DND-41 (cell line): Measurements from ENCODE around the gene TOGARAM2.

ENCODE experiments used
- ATAC-seq: fragments of 200-7000 bp; cut with Tn5 transposase; 3 replicates; pipeline ENCODE4 v1.9.1; 2021; ENCODE audit warnings: low read depth; ENCODE audit not compliant: insufficient read depth
- DNase-seq: peaks from one replicate; pipeline ENCODE4 v3.0.0-alpha.2; 2020
- H2AFZ ChIP-seq: 2 replicates; pipeline ENCODE4 v1.6.0; 2012; ENCODE audit warnings: low read depth, low read length
- H3K27ac ChIP-seq: 2 replicates; pipeline ENCODE4 v1.5.1; 2012; ENCODE audit warnings: low read length, inconsistent platforms
- H3K27me3 ChIP-seq: fragments of 200-600 bp; sonication (generic); 2 replicates; pipeline ENCODE4 v1.6.0; 2012; ENCODE audit warnings: low read length, mild to moderate bottlenecking, inconsistent platforms; ENCODE audit not compliant: insufficient read depth, poor library complexity
- H3K36me3 ChIP-seq: 2 replicates; pipeline ENCODE4 v1.5.1; 2012; ENCODE audit warnings: low read length, inconsistent platforms; ENCODE audit not compliant: insufficient read depth
- H3K4me1 ChIP-seq: 2 replicates; pipeline ENCODE4 v1.5.1; 2012; ENCODE audit warnings: mild to moderate bottlenecking, low read length; ENCODE audit not compliant: insufficient read depth
- H3K4me2 ChIP-seq: 2 replicates; pipeline ENCODE4 v1.6.0; 2012; ENCODE audit warnings: mild to moderate bottlenecking, moderate library complexity, low read length, inconsistent platforms; ENCODE audit not compliant: insufficient read depth
- H3K4me3 ChIP-seq, 2 experiments: fragments of 200-600 bp in 1 of 2; shearing (Covaris generic) in 1 of 2; 2 replicates each; pipeline ENCODE4 v1.5.1; 2012 to 2016; ENCODE audit warnings: inconsistent platforms in 2 of 2, low read length in 2 of 2, mild to moderate bottlenecking in 2 of 2, low read depth in 1 of 2, moderate library complexity in 1 of 2
- H3K79me2 ChIP-seq: 2 replicates; pipeline ENCODE4 v1.6.0; 2012; ENCODE audit warnings: low read length, inconsistent platforms; ENCODE audit not compliant: insufficient read depth
- H3K9ac ChIP-seq: 2 replicates; pipeline ENCODE4 v1.6.0; 2012; ENCODE audit warnings: low read depth, mild to moderate bottlenecking, inconsistent platforms, low read length, moderate library complexity
- H3K9me3 ChIP-seq: 2 replicates; pipeline ENCODE4 v1.5.1; 2012; ENCODE audit warnings: low read length, moderate library complexity, mild to moderate bottlenecking, inconsistent platforms; ENCODE audit not compliant: insufficient read depth, severe bottlenecking
- H4K20me1 ChIP-seq: 2 replicates; pipeline ENCODE4 v1.6.0; 2012; ENCODE audit warnings: low read length; ENCODE audit not compliant: insufficient read depth
- CTCF ChIP-seq: IDR thresholded peaks from 2 replicates; pipeline ENCODE4 v1.5.1; 2012; ENCODE audit warnings: borderline replicate concordance, low read length, moderate library complexity, mild to moderate bottlenecking; ENCODE audit not compliant: poor library complexity, severe bottlenecking; ENCODE audit errors: extremely low read depth
- EZH2 ChIP-seq: IDR thresholded peaks from 3 replicates; pipeline ENCODE4 v1.6.1; 2012; ENCODE audit warnings: borderline replicate concordance, low read depth, mild to moderate bottlenecking, moderate library complexity, low read length, inconsistent platforms; ENCODE audit not compliant: severe bottlenecking

TOGARAM2 gene

DNA sequence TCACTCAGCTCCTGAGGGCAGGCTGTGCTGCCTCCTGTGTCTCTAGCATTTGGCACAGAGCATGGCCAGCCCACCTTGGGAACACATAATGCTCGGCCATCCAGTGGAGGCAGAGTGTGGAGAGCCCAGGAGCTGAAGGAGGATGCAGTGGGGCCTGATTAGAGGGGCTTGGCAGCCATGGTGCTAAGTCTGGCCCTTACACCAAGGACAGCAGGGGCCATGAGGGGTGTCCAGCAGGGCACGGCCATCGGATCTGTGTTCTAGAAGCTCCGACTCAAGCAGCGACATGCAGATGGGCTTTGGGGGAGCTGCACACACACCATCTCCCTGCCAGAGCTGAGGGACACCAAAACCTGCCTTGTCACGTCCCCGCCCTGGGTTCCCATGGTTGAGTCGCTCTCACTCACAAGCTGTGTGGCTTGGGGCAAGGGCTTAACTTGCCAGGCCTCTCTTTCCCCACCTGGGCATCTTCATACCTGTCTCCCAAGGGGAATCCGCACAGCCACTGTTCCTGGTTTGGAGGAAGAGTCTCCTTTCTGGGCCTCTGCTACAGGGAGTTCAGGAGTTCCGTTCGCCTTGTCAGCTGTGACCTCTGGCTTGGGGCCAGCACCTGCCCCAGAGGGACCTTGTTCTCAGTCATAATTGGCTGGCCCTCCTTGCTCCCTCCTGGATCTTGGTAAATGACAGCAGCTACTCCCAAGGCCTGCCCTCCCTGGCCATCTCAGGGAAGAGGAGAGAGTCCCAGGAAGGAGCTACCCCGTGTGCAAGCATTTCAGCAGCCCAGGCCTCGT lies 1.3 kb upstream of the TOGARAM2 start:
- Histone ChIP-seq H3K27me3 (no peaks in the 10 kb centered on the region), H3K4me2 (no peak overlapping the region), H4K20me1 (no peaks in the 10 kb centered on the region), H3K36me3 (no peaks in the 10 kb centered on the region), H3K9ac (no peak overlapping the region), H3K27ac (no peak overlapping the region), H3K4me3 (no peak overlapping the region), H3K9me3 (no peaks in the 10 kb centered on the region), H3K79me2 (no peaks in the 10 kb centered on the region), H3K4me1 (no peaks in the 10 kb centered on the region), H2AFZ (no peak overlapping the region)
- no peak for ATAC-seq
- no peak for DNase-seq
- no peak for TF ChIP-seq CTCF
- TF ChIP-seq EZH2, result no peak

DNA sequence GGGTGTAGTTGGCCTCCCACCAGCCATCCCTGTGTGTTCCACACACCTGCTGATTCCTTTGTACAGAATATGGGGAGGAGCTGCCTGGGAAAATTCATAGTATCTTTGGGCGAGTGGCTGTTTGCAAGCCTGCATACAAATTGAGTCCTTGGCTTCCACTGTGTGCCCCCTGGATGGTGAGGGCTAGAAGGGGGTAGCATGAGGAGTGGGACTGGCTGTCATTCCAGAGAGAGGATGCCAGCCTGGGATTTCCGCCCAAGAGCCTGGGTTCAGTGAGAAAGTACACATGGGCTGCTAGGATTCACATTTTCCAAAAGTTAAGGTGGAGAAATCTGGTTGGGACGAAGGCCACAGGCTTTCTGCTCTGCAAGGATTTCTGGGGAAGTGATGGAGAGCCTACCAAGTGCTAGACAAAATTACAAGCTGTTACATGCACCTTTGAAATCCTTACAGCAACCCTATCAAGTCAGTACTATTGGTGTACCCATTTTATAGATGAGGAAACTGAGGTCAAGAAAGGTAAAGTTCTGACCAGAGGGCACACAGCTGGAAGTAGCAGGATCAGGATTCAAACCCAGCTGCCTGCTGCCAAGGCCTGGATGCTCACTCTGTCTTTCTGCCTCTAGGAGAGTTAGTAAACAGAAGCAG lies 606 bp upstream of the TOGARAM2 start:
- H3K27ac ChIP-seq, result no peak overlapping the region
- no peak overlapping the region for H3K9ac ChIP-seq
- no peaks in the 10 kb centered on the region for H3K79me2 ChIP-seq
- ATAC-seq (no peak), DNase-seq (no peak)
- H3K36me3 ChIP-seq, result no peaks in the 10 kb centered on the region
- no peaks in the 10 kb centered on the region for H3K4me1 ChIP-seq
- no peak for TF ChIP-seq EZH2
- no peak for TF ChIP-seq CTCF
- no peak overlapping the region for H3K4me2 ChIP-seq
- H3K4me3 ChIP-seq, result no peak overlapping the region
- H3K27me3 ChIP-seq, result no peaks in the 10 kb centered on the region
- H4K20me1 ChIP-seq, result no peaks in the 10 kb centered on the region
- H2AFZ ChIP-seq, result no peak overlapping the region
- no peaks in the 10 kb centered on the region for H3K9me3 ChIP-seq

DNA sequence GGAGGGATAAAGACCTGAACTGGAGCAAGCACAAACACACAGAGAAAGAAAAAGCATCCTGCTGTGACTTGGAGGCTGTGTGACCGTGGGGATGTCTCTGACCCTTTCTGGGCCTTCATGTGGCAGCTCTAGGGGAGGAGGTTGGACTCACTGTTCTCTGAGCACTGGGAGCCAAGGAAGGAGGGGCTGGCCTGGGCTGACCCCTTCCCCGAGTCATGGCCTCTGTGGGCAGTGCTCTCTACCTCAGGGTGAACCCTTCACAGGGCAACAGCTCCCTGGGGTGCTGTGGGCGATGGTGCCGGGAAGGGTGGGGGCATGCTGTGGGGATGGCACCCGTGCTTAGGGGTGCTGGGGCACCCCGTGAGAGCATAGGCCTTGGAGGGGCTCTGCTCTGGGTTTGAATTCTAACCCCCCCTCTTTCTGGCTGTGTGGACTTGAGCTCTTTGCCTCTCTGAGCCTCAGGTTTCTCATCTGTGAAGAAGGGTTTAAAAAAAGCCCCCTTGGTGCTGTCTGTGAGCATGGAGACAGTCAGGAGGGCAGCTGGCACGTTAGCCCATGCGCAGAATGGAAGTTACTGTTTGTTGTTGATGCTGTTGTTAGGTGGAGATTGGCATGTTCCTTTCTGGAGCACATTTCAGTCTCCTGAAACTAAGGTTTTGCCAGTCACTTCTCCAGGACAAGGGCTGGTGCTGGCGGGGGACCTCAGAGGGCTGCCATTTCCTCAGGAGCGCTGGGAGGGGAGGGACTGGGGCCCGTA lies 700 bp downstream of the TOGARAM2 start:
- Histone ChIP-seq H3K27me3 (no peaks in the 10 kb centered on the region), H4K20me1 (no peaks in the 10 kb centered on the region), H3K9me3 (no peaks in the 10 kb centered on the region), H3K9ac (no peak overlapping the region), H3K4me3 (no peak overlapping the region), H3K79me2 (no peaks in the 10 kb centered on the region), H3K4me1 (no peaks in the 10 kb centered on the region), H2AFZ (no peak overlapping the region), H3K4me2 (no peak overlapping the region), H3K36me3 (no peaks in the 10 kb centered on the region), H3K27ac (no peak overlapping the region)
- TF ChIP-seq CTCF, result no peak
- no peak for TF ChIP-seq EZH2
- no peak for ATAC-seq
- DNase-seq, result no peak
